ENCODE measurements around the gene C2CD4B. TPM values are rescaled to one million over a fixed set of nuclear protein-coding genes. Genes with fewer than 3 reads are reported as not detected.

C2CD4B gene
- total and polyA plus RNA-seq, 4 experiments from 2014 or later, result not detected

DNA sequence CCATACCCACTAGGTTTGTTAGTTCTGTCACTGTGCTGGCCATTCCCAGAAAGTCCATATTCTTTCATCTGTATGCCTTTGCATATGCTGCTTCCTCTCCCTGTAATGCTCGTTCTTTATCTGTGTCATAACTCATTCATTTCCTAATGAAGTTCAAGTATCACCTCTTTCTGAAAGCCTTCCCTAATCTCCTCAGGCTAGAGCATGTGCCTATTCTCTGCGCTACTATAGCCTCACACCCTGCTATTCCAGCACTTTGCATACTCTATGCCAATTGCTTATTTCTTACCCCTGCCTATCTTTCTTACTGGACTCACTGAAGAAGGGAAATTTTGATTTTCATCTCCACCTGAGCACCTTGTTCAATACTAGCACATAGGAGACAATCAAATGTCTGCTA lies 25.6 kb upstream of the C2CD4B start:
- H3K36me3 Mint-ChIP-seq, result no peaks in the 10 kb centered on the region
- peaks cover 14 to 29% of the 10 kb centered on the region in 2 donors for H3K27me3 Mint-ChIP-seq

GRCh38 chr15:62190274-62190673 lies 25.2 kb upstream of the C2CD4B start:
- Histone ChIP-seq H3K27me3 (ENCODE audit: insufficient read depth, low read length) (no peaks in the 10 kb centered on the region), H3K9me3 (ENCODE audit: control insufficient read depth in 1 of 2, low read length in 2 of 2) (no peaks in the 10 kb centered on the region), H3K27ac (ENCODE audit: low read depth, low read length) (no peak overlapping the region), H3K4me1 (ENCODE audit: insufficient read depth, low read length) (no peaks in the 10 kb centered on the region), H3K36me3 (ENCODE audit: insufficient read depth, low read length) (no peaks in the 10 kb centered on the region), H3K4me3 (ENCODE audit: low read length in 2 of 2) (no peak overlapping the region)
- H3K27me3 Mint-ChIP-seq, result peaks cover 14 to 29% of the 10 kb centered on the region in 2 donors
- H3K4me3 Mint-ChIP-seq, result no peak overlapping the region
- ChIA-PET CTCF (ENCODE audit: partially characterized antibody) (no interaction called here), POLR2A (ENCODE audit: partially characterized antibody) (no interaction called here)
- peaks cover 1 to 8% (median 7%) of the 10 kb centered on the region in 4 donors for H3K4me1 Mint-ChIP-seq
- DNase-seq, result no peak
- no peak overlapping the region for H3K27ac Mint-ChIP-seq
- intact Hi-C loops (cut with micrococcal nuclease), result no loop called here
- H3K9me3 Mint-ChIP-seq, result peaks cover 0 to 2% (median 0%) of the 10 kb centered on the region in 8 donors
- no peaks in the 10 kb centered on the region for H3K36me3 Mint-ChIP-seq

More for the DNA sequence above, 25.6 kb upstream of the C2CD4B start:
- Mint-ChIP-seq H3K4me1 (peaks cover 1 to 8% (median 7%) of the 10 kb centered on the region in 4 donors), H3K4me3 (no peak overlapping the region), H3K27ac (no peak overlapping the region), H3K9me3 (peaks cover 0 to 1% (median 0%) of the 10 kb centered on the region in 8 donors)
- no peaks in the 10 kb centered on the region for H3K27me3 ChIP-seq (ENCODE audit: insufficient read depth, low read length)
- no peaks in the 10 kb centered on the region for H3K9me3 ChIP-seq (ENCODE audit: control insufficient read depth in 1 of 2, low read length in 2 of 2)
- H3K27ac ChIP-seq (ENCODE audit: low read depth, low read length), result no peak overlapping the region
- intact Hi-C loops (cut with micrococcal nuclease), result no loop called here
- POLR2A ChIA-PET (ENCODE audit: partially characterized antibody), result no interaction called here
- no peaks in the 10 kb centered on the region for H3K4me1 ChIP-seq (ENCODE audit: insufficient read depth, low read length)
- CTCF ChIA-PET (ENCODE audit: partially characterized antibody), result no interaction called here
- no peaks in the 10 kb centered on the region for H3K36me3 ChIP-seq (ENCODE audit: insufficient read depth, low read length)
- H3K4me3 ChIP-seq (ENCODE audit: low read length in 2 of 2), result no peak overlapping the region
- no peak for DNase-seq

- ChIA-PET POLR2A (ENCODE audit: partially characterized antibody) (no interaction called here), CTCF (ENCODE audit: partially characterized antibody) (interaction anchor here (1.0 kb wide), 1 partner anchor 20 kb away, joined by 3 read pairs; no protein-coding TSS in a partner anchor)
- H3K27me3 Mint-ChIP-seq, result peaks cover 13 to 20% of the 10 kb centered on the region in 2 donors
- H3K27ac Mint-ChIP-seq, result peak overlapping the region in 1 of 7 donors; percentile 74
- Histone ChIP-seq H3K4me3 (ENCODE audit: low read length in 2 of 2) (no peak overlapping the region), H3K4me1 (ENCODE audit: insufficient read depth, low read length) (no peaks in the 10 kb centered on the region), H3K27me3 (ENCODE audit: insufficient read depth, low read length) (no peaks in the 10 kb centered on the region), H3K36me3 (ENCODE audit: insufficient read depth, low read length) (no peaks in the 10 kb centered on the region), H3K9me3 (ENCODE audit: control insufficient read depth in 1 of 2, low read length in 2 of 2) (no peaks in the 10 kb centered on the region), H3K27ac (ENCODE audit: low read depth, low read length) (no peak overlapping the region)
- H3K4me1 Mint-ChIP-seq, result peaks cover 1 to 7% (median 6%) of the 10 kb centered on the region in 4 donors
- no peak overlapping the region for H3K4me3 Mint-ChIP-seq
- H3K9me3 Mint-ChIP-seq, result peaks cover 0 to 2% (median 0%) of the 10 kb centered on the region in 8 donors
- H3K36me3 Mint-ChIP-seq, result no peaks in the 10 kb centered on the region
- DNase-seq, result no peak
- intact Hi-C loops (cut with micrococcal nuclease), result no loop called here
These were observed 23.7 kb upstream of the C2CD4B start for GRCh38 chr15:62188744-62189143.

DNA sequence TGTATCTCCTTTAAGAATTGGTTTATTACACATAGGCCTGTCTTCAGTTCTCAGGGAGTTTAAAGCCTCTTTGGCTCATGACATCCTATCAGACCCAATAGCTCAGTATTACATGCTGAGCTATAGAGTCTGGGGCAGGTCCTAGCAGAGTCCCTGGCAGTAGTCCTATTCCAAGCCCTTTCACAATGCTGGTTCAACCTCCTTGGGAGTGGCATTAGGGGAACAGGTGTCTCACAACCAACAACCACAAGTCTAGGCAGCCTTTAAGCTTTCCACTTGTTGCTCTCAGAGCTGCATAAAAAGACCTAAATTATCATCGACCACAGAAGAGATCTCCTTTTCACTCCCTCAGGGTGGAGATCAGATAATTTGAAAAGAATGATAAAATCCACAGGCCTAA lies 22.8 kb upstream of the C2CD4B start:
- ChIA-PET CTCF (ENCODE audit: partially characterized antibody) (interaction anchor here (1.0 to 1.5 kb wide), 2 partner anchors 19 to 66 kb away, joined by 3 to 4 read pairs; no protein-coding TSS in a partner anchor), POLR2A (ENCODE audit: partially characterized antibody) (no interaction called here)
- peaks cover 0 to 2% (median 0%) of the 10 kb centered on the region in 8 donors for H3K9me3 Mint-ChIP-seq
- Histone ChIP-seq H3K36me3 (ENCODE audit: insufficient read depth, low read length) (no peaks in the 10 kb centered on the region), H3K27me3 (ENCODE audit: insufficient read depth, low read length) (no peaks in the 10 kb centered on the region), H3K27ac (ENCODE audit: low read depth, low read length) (no peak overlapping the region), H3K9me3 (ENCODE audit: control insufficient read depth in 1 of 2, low read length in 2 of 2) (no peaks in the 10 kb centered on the region), H3K4me3 (ENCODE audit: low read length in 2 of 2) (no peak overlapping the region), H3K4me1 (ENCODE audit: insufficient read depth, low read length) (no peaks in the 10 kb centered on the region)
- H3K27me3 Mint-ChIP-seq, result peaks cover 5 to 13% of the 10 kb centered on the region in 2 donors
- H3K4me3 Mint-ChIP-seq, result no peak overlapping the region
- no peaks in the 10 kb centered on the region for H3K4me1 Mint-ChIP-seq
- intact Hi-C loops (cut with micrococcal nuclease), result no loop called here
- H3K36me3 Mint-ChIP-seq, result no peaks in the 10 kb centered on the region
- H3K27ac Mint-ChIP-seq, result no peak overlapping the region
- DNase-seq, result no peak

DNA sequence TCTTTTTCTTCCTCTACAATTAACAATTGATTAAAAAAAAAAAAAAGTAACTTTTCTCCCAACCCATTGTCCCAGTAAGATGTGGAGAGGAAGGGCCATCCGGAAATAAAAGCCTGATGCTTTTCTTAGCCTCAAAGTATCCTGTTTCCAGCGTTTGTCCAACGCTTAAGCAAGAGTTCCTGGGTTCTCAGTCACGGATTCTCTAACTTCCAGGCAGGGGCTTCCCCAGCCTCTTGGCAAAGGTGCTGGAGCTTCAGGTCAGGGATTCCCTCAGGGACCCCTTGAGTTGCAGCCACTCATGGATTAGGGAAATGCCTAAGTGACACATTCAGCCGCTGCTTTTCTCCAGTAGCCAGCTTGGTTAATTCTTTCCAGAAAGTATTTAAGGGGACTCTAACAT lies 22.3 kb upstream of the C2CD4B start:
- POLR2A ChIA-PET (ENCODE audit: partially characterized antibody), result no interaction called here
- Mint-ChIP-seq H3K4me1 (no peaks in the 10 kb centered on the region), H3K36me3 (no peaks in the 10 kb centered on the region), H3K9me3 (peaks cover 0 to 2% (median 0%) of the 10 kb centered on the region in 8 donors), H3K27ac (no peak overlapping the region), H3K4me3 (no peak overlapping the region), H3K27me3 (peaks cover 3 to 11% of the 10 kb centered on the region in 2 donors)
- CTCF ChIA-PET (ENCODE audit: partially characterized antibody), result interaction anchor here (1.5 kb wide), 1 partner anchor 67 kb away, joined by 4 read pairs; no protein-coding TSS in a partner anchor
- Histone ChIP-seq H3K9me3 (ENCODE audit: control insufficient read depth in 1 of 2, low read length in 2 of 2) (no peaks in the 10 kb centered on the region), H3K27ac (ENCODE audit: low read depth, low read length) (no peak overlapping the region), H3K36me3 (ENCODE audit: insufficient read depth, low read length) (no peaks in the 10 kb centered on the region), H3K4me3 (ENCODE audit: low read length in 2 of 2) (no peak overlapping the region), H3K4me1 (ENCODE audit: insufficient read depth, low read length) (no peaks in the 10 kb centered on the region), H3K27me3 (ENCODE audit: insufficient read depth, low read length) (no peaks in the 10 kb centered on the region)
- no peak for DNase-seq
- intact Hi-C loops (cut with micrococcal nuclease), result no loop called here

DNA sequence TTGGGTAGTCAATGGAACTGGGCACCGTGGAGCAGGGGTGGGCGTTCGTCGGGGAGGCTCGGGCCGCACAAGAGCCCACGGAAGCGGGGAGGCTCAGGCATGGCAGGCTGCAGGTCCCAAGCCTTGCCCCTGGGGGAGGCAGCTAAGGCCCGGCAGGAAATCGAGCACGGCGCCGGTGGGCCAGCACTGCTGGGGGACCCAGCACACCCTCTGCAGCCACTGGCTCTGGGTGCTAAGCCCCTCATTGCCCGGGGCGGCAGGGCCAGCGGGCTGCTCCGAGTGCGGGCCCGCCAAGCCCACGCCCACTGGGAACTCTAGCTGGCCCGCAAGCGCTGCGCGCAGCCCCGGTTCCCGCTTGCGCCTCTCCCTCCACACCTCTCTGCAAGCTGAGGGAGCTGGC lies 21.5 kb upstream of the C2CD4B start:
- Histone ChIP-seq H3K27ac (ENCODE audit: low read depth, low read length) (no peak overlapping the region), H3K4me3 (ENCODE audit: low read length in 2 of 2) (no peak overlapping the region), H3K4me1 (ENCODE audit: insufficient read depth, low read length) (no peaks in the 10 kb centered on the region), H3K27me3 (ENCODE audit: insufficient read depth, low read length) (no peaks in the 10 kb centered on the region), H3K36me3 (ENCODE audit: insufficient read depth, low read length) (no peaks in the 10 kb centered on the region), H3K9me3 (ENCODE audit: control insufficient read depth in 1 of 2, low read length in 2 of 2) (no peaks in the 10 kb centered on the region)
- Mint-ChIP-seq H3K4me1 (no peaks in the 10 kb centered on the region), H3K27ac (no peak overlapping the region), H3K36me3 (no peaks in the 10 kb centered on the region), H3K4me3 (no peak overlapping the region), H3K27me3 (peaks cover 3 to 9% of the 10 kb centered on the region in 2 donors), H3K9me3 (peaks cover 0 to 2% (median 0%) of the 10 kb centered on the region in 8 donors)
- CTCF ChIA-PET (ENCODE audit: partially characterized antibody), result no interaction called here
- no peak for DNase-seq
- intact Hi-C loops (cut with micrococcal nuclease), result no loop called here
- POLR2A ChIA-PET (ENCODE audit: partially characterized antibody), result no interaction called here

DNA sequence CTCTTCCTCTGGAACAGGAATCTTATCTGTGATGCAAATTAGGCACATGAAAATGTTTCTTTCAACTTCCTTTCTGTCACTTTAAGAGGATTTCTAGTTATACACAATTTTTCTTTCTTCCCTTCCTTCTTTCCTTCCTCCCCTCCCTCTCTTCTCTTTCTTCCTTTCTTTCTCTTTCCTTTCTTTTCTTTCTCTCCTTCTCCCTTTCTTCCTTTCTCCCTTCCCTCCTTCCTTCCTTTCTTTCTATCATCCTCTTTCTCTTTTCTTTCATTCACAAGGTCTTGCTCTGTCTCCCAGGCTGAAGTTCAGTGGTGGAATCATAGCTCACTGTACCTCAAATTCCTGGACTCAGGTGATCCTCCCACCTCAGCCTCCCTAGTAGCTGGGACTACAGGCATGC lies 18.0 kb upstream of the C2CD4B start:
- ChIA-PET CTCF (ENCODE audit: partially characterized antibody) (no interaction called here), POLR2A (ENCODE audit: partially characterized antibody) (no interaction called here)
- intact Hi-C loops (cut with micrococcal nuclease), result no loop called here
- Mint-ChIP-seq H3K27ac (no peak overlapping the region), H3K4me3 (peak overlapping the region in 1 of 8 donors; percentile 27), H3K36me3 (no peaks in the 10 kb centered on the region), H3K9me3 (peaks cover 0 to 4% (median 0%) of the 10 kb centered on the region in 8 donors), H3K27me3 (peaks cover 5 to 6% of the 10 kb centered on the region in 2 donors), H3K4me1 (no peaks in the 10 kb centered on the region)
- Histone ChIP-seq H3K4me3 (ENCODE audit: low read length in 2 of 2) (no peak overlapping the region), H3K27me3 (ENCODE audit: insufficient read depth, low read length) (no peaks in the 10 kb centered on the region), H3K4me1 (ENCODE audit: insufficient read depth, low read length) (no peaks in the 10 kb centered on the region), H3K36me3 (ENCODE audit: insufficient read depth, low read length) (no peaks in the 10 kb centered on the region), H3K27ac (ENCODE audit: low read depth, low read length) (no peak overlapping the region), H3K9me3 (ENCODE audit: control insufficient read depth in 1 of 2, low read length in 2 of 2) (no peaks in the 10 kb centered on the region)
- DNase-seq, result no peak

DNA sequence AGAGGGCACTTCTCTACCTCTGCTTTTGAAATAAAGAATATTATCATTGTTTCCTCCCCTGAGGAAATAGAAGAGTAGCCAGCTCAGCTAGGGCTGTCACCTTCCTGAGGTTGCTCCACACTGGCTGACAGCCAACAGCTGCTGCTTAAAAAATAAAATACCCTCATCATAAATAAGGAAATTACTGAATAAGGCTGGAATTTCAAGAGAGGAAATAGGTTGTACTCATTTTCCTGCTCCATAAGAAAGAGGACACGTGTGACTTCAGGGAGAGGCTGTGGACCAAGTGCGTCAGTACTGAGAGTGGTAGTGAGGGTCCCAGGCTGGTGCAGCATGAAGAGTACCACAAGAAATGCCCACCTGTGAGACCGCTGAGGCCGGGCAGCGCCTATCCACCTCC lies 8.1 kb upstream of the C2CD4B start:
- Histone ChIP-seq H3K4me3 (ENCODE audit: low read length in 2 of 2) (no peak overlapping the region), H3K4me1 (ENCODE audit: insufficient read depth, low read length) (no peaks in the 10 kb centered on the region), H3K27me3 (ENCODE audit: insufficient read depth, low read length) (peaks cover 7% of the 10 kb centered on the region), H3K9me3 (ENCODE audit: control insufficient read depth in 1 of 2, low read length in 2 of 2) (no peaks in the 10 kb centered on the region), H3K36me3 (ENCODE audit: insufficient read depth, low read length) (no peaks in the 10 kb centered on the region), H3K27ac (ENCODE audit: low read depth, low read length) (no peak overlapping the region)
- no peak overlapping the region for H3K4me3 Mint-ChIP-seq
- POLR2A ChIA-PET (ENCODE audit: partially characterized antibody), result no interaction called here
- no peak overlapping the region for H3K27ac Mint-ChIP-seq
- DNase-seq, result no peak
- H3K27me3 Mint-ChIP-seq, result peaks cover 14 to 17% of the 10 kb centered on the region in 2 donors
- H3K36me3 Mint-ChIP-seq, result no peaks in the 10 kb centered on the region
- intact Hi-C loops (cut with micrococcal nuclease), result no loop called here
- H3K4me1 Mint-ChIP-seq, result no peaks in the 10 kb centered on the region
- H3K9me3 Mint-ChIP-seq, result no peaks in the 10 kb centered on the region
- CTCF ChIA-PET (ENCODE audit: partially characterized antibody), result no interaction called here

All from CD4-positive, alpha-beta memory T cell (primary cell).